ENCODE measurements around the gene SEC22C.

GRCh38 chr3:42589382-42590109 lies 7.8 kb upstream of the SEC22C start:
- TF ChIP-seq ZNF580 (CRISPR knock-in tag; IDR thresholded peaks at IDR 0.05; ENCODE audit: borderline replicate concordance, low read depth) = no peak
- TF ChIP-seq RAD51 (IDR thresholded peaks at IDR 0.05; ENCODE audit: borderline replicate concordance) = no peak
- no peak for TF ChIP-seq BRD4 (CRISPR knock-in tag; IDR thresholded peaks at IDR 0.05)
- TF ChIP-seq, protein P1, sequence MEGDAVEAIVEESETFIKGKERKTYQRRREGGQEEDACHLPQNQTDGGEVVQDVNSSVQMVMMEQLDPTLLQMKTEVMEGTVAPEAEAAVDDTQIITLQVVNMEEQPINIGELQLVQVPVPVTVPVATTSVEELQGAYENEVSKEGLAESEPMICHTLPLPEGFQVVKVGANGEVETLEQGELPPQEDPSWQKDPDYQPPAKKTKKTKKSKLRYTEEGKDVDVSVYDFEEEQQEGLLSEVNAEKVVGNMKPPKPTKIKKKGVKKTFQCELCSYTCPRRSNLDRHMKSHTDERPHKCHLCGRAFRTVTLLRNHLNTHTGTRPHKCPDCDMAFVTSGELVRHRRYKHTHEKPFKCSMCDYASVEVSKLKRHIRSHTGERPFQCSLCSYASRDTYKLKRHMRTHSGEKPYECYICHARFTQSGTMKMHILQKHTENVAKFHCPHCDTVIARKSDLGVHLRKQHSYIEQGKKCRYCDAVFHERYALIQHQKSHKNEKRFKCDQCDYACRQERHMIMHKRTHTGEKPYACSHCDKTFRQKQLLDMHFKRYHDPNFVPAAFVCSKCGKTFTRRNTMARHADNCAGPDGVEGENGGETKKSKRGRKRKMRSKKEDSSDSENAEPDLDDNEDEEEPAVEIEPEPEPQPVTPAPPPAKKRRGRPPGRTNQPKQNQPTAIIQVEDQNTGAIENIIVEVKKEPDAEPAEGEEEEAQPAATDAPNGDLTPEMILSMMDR (CRISPR knock-in tag; IDR thresholded peaks at IDR 0.05) = no peak
- no peak for TF ChIP-seq ZNF776 (CRISPR knock-in tag; IDR thresholded peaks at IDR 0.05)
- TF ChIP-seq TBL1XR1 (IDR thresholded peaks at IDR 0.05; ENCODE audit: borderline replicate concordance, low read length, partially characterized antibody) = no peak

Data from HepG2 (cell line).